ENCODE data around the gene SFMBT1.

SFMBT1 gene

DNA sequence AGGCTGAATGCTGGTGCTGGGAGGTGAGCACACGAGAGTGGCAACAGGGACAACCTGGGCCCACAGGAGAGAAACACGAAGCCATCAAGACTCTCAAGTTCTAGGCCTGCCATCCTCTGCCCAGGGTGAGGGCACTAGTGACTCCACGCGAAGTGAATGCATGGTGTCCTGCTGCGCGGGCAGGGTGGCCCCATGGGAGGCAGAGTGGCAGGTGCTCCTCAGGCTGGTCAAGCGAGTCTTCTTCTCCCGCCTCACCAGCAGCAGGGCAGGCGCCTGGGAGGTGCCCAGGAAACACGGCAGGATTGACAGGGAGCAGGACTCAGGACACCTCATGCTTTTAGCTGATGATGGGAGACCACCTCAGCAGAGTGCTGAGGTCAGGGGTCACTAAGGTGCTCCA lies 175.4 kb downstream of the SFMBT1 start:
- TF ChIP-seq POLR2AphosphoS5 (IDR thresholded peaks at IDR 0.05; ENCODE audit: borderline replicate concordance, low read depth, low read length) (no peak), FOXP2 (optimal IDR thresholded peaks at IDR 0.05; ENCODE audit: control extremely low read depth, extremely low read length, insufficient read depth) (no peak), EZH2 (IDR thresholded peaks at IDR 0.05) (no peak)
- Histone ChIP-seq H3K27ac (no peak overlapping the region), H3K9me3 (ENCODE audit: low read depth, low read length) (no peaks in the 10 kb centered on the region), H3K4me3 (no peak overlapping the region), H3K9ac (ENCODE audit: insufficient read length) (no peak overlapping the region), H3K36me3 (ENCODE audit: insufficient read depth, low read length) (no peaks in the 10 kb centered on the region)
- DNase-seq (ENCODE audit: low read depth, low spot score), result no peak

DNA sequence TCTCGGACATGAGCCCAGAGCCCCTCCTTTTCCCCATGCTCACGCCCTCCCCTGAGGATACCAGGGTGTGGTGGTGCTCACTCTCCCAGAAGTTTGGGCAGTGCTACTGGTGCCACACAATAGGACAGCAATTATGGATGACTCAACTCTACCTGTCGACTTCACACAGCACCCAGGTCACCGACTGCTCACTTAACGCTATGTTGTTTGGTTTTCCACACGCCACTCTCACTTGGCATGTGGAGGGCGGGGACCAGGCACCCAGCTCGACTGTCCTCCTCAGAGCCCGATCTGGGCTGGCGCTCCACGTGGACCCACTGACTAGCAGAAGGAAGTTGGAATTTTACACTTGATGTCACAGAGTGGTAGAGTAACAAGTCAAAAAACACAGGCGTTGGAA lies 179.4 kb downstream of the SFMBT1 start:
- DNase-seq (ENCODE audit: low read depth, low spot score), result no peak
- Histone ChIP-seq H3K4me3 (no peak overlapping the region), H3K9ac (ENCODE audit: insufficient read length) (no peak overlapping the region), H3K27ac (no peak overlapping the region), H3K9me3 (ENCODE audit: low read depth, low read length) (no peaks in the 10 kb centered on the region), H3K36me3 (ENCODE audit: insufficient read depth, low read length) (no peaks in the 10 kb centered on the region)
- TF ChIP-seq POLR2AphosphoS5 (IDR thresholded peaks at IDR 0.05; ENCODE audit: borderline replicate concordance, low read depth, low read length) (no peak), EZH2 (IDR thresholded peaks at IDR 0.05) (no peak), FOXP2 (optimal IDR thresholded peaks at IDR 0.05; ENCODE audit: control extremely low read depth, extremely low read length, insufficient read depth) (no peak)

DNA sequence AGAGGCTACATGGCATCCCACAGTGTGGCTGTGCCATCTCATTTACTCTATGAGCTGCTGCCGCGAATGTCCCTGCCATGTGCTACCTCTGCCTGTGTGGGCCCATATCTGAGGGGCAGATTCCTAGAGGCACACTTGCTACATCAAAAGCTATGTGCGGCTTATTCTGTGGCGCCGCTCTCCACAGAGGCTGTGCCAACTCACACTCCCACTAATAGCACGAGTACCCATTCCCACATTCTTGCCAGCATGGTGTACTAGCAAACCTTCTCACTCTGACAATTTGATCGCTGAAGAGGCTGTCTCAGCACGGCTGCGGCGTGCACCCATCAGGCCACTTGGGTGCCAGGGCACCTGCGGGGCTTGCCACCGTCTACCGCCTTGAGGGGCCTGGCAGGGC lies 179.9 kb downstream of the SFMBT1 start:
- no peak overlapping the region for H3K27ac ChIP-seq
- no peaks in the 10 kb centered on the region for H3K36me3 ChIP-seq (ENCODE audit: insufficient read depth, low read length)
- DNase-seq (ENCODE audit: low read depth, low spot score), result no peak
- no peak overlapping the region for H3K9ac ChIP-seq (ENCODE audit: insufficient read length)
- H3K9me3 ChIP-seq (ENCODE audit: low read depth, low read length), result no peaks in the 10 kb centered on the region
- H3K4me3 ChIP-seq, result no peak overlapping the region
- TF ChIP-seq POLR2AphosphoS5 (IDR thresholded peaks at IDR 0.05; ENCODE audit: borderline replicate concordance, low read depth, low read length) (no peak), FOXP2 (optimal IDR thresholded peaks at IDR 0.05; ENCODE audit: control extremely low read depth, extremely low read length, insufficient read depth) (no peak), EZH2 (IDR thresholded peaks at IDR 0.05) (no peak)

DNA sequence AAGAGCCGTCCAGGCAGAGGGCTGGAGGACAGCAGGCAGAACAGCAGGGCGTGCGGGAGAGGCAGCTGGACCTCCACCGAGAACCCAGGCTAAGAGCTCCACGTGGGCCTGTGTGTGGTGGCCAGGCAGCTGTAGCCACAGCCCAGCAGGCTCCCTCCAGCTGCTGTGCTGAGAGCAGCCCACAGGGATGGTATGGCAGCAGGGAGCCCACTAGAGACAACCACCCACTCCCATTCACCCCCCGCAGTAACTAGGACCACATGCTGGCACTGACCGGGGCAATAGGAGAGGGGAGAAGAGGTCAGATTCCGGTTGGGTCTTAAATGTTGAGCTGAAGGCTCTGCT lies 185.5 kb downstream of the SFMBT1 start:
- H3K9me3 ChIP-seq (ENCODE audit: low read depth, low read length), result no peaks in the 10 kb centered on the region
- TF ChIP-seq POLR2AphosphoS5 (IDR thresholded peaks at IDR 0.05; ENCODE audit: borderline replicate concordance, low read depth, low read length), result no peak
- no peak for TF ChIP-seq EZH2 (IDR thresholded peaks at IDR 0.05)
- no peak for TF ChIP-seq FOXP2 (optimal IDR thresholded peaks at IDR 0.05; ENCODE audit: control extremely low read depth, extremely low read length, insufficient read depth)
- H3K4me3 ChIP-seq, result no peak overlapping the region
- no peaks in the 10 kb centered on the region for H3K36me3 ChIP-seq (ENCODE audit: insufficient read depth, low read length)
- H3K9ac ChIP-seq (ENCODE audit: insufficient read length), result no peak overlapping the region
- H3K27ac ChIP-seq, result no peak overlapping the region
- no peak for DNase-seq (ENCODE audit: low read depth, low spot score)

DNA sequence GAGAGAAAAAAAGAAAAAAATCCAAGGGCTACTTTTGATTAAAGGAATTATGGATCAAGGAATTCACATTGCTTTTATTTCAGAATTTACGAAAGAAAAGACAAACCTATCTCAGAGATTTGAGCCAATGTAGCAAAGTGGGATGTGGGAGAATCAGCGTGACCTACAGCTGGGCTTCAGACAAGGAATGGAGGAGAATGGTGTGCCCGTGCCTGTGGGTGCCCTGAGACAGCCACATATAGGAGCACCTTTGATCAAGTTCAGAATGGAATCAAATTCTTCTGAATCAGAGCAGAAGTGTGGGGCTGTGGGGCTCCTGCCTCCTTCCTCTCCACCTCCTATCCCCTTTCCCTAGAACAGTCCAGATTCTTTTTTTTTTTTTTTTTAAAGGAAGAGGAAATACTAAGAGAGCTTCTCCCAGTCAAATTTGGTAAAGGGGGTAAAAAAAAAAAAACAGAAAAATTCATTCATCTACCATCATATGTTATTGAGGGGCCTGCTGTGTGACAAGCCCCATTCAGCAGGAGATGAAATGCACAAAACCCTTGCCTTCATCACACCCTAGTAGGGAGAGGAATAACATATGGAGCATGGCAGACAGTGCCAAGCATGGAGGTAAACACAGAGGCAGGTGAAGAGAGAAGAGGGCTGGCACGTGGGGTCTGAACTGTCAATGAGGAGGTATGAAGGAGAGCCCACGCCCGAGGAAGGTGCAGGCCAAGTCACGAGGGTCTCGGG lies 186.0 kb downstream of the SFMBT1 start:
- Histone ChIP-seq H3K36me3 (ENCODE audit: insufficient read depth, low read length) (no peaks in the 10 kb centered on the region), H3K27ac (no peak overlapping the region), H3K9ac (ENCODE audit: insufficient read length) (no peak overlapping the region), H3K4me3 (no peak overlapping the region), H3K9me3 (ENCODE audit: low read depth, low read length) (no peaks in the 10 kb centered on the region)
- no peak for DNase-seq (ENCODE audit: low read depth, low spot score)
- no peak for TF ChIP-seq FOXP2 (optimal IDR thresholded peaks at IDR 0.05; ENCODE audit: control extremely low read depth, extremely low read length, insufficient read depth)
- no peak for TF ChIP-seq POLR2AphosphoS5 (IDR thresholded peaks at IDR 0.05; ENCODE audit: borderline replicate concordance, low read depth, low read length)
- no peak for TF ChIP-seq EZH2 (IDR thresholded peaks at IDR 0.05)

DNA sequence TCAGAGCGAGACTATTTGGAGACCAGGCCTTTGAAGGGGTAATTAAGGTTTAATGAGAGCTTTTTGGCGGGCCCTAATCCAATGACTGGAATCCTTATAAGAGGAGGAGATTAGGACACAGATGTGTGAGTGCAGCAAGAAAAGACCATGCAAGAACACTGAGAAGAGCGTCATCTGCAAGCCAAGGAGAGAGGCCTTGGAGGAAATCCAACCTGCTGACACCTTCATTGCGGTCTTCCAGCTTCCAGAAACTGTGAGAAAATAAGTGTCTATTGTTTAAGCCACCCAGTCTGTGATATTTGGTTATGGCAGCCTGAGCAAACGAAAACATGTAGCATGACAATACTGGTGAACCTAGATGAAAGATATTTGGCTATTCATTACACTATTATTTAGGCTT lies 188.0 kb downstream of the SFMBT1 start:
- H3K9me3 ChIP-seq (ENCODE audit: low read depth, low read length), result no peaks in the 10 kb centered on the region
- no peaks in the 10 kb centered on the region for H3K36me3 ChIP-seq (ENCODE audit: insufficient read depth, low read length)
- H3K27ac ChIP-seq, result no peak overlapping the region
- no peak overlapping the region for H3K4me3 ChIP-seq
- no peak for DNase-seq (ENCODE audit: low read depth, low spot score)
- TF ChIP-seq FOXP2 (optimal IDR thresholded peaks at IDR 0.05; ENCODE audit: control extremely low read depth, extremely low read length, insufficient read depth), result no peak
- TF ChIP-seq EZH2 (IDR thresholded peaks at IDR 0.05), result no peak
- no peak for TF ChIP-seq POLR2AphosphoS5 (IDR thresholded peaks at IDR 0.05; ENCODE audit: borderline replicate concordance, low read depth, low read length)
- no peak overlapping the region for H3K9ac ChIP-seq (ENCODE audit: insufficient read length)

DNA sequence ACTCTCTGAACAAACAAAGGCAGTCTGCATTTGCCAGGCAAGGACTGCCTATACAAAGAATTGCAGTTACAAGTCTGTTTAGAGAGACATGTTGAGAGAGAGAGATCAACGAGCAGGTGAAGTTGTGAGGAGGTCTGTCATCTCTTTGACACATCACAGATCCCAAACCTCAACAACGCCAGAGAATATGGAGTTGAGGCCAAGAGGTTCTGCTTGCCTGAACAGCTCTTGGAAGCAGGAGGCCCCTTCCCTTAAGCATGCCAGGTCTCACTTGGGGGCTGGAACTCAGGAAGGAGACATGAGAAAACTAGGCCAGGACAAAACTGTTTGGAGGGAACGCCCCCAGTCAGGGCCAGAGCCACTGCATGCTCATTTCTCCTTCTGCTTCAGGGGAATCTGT lies 188.7 kb downstream of the SFMBT1 start:
- no peak for DNase-seq (ENCODE audit: low read depth, low spot score)
- Histone ChIP-seq H3K9me3 (ENCODE audit: low read depth, low read length) (no peaks in the 10 kb centered on the region), H3K4me3 (no peak overlapping the region), H3K9ac (ENCODE audit: insufficient read length) (no peak overlapping the region), H3K27ac (no peak overlapping the region), H3K36me3 (ENCODE audit: insufficient read depth, low read length) (no peaks in the 10 kb centered on the region)
- TF ChIP-seq EZH2 (IDR thresholded peaks at IDR 0.05) (no peak), FOXP2 (optimal IDR thresholded peaks at IDR 0.05; ENCODE audit: control extremely low read depth, extremely low read length, insufficient read depth) (no peak), POLR2AphosphoS5 (IDR thresholded peaks at IDR 0.05; ENCODE audit: borderline replicate concordance, low read depth, low read length) (no peak)

DNA sequence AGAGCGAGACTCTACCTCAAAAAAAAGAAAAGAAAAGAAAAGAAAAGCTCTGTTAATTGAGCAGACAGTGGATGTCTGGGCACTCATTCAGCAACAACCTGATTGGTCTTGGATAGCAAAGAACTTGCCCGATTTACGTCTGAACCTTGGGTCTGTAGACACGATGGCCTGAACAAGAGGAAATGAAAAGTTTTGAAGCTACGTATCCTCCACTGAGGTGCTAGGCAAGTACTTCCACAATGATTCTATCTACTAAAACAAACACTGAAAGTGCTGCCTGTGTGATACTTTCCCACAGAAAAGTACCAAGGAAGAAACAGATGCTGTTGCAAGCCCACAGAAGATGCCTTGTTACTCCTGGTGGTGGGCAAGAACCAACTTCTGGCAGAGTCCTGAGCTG lies 189.2 kb downstream of the SFMBT1 start:
- Histone ChIP-seq H3K36me3 (ENCODE audit: insufficient read depth, low read length) (no peaks in the 10 kb centered on the region), H3K4me3 (no peak overlapping the region), H3K9ac (ENCODE audit: insufficient read length) (no peak overlapping the region), H3K9me3 (ENCODE audit: low read depth, low read length) (no peaks in the 10 kb centered on the region), H3K27ac (no peak overlapping the region)
- no peak for DNase-seq (ENCODE audit: low read depth, low spot score)
- TF ChIP-seq EZH2 (IDR thresholded peaks at IDR 0.05) (no peak), FOXP2 (optimal IDR thresholded peaks at IDR 0.05; ENCODE audit: control extremely low read depth, extremely low read length, insufficient read depth) (no peak), POLR2AphosphoS5 (IDR thresholded peaks at IDR 0.05; ENCODE audit: borderline replicate concordance, low read depth, low read length) (no peak)

DNA sequence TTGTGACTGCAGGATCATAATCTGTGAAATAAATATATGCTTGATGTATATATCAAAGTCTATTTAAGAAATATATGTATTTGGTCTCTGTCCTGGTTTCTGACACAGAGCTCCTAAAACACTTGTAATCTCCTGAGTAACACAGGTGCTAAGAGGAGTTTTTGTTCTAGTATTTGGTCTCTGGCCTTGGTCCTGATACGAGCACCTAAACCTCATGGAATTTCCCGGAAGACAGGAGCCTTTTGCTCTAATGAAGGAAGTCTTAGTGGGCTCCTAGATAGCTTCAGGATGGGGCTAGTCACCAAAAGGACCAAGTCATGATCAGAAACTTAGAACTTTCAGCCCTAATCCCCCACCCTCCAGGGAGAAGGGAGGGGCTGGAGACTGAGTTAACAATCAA lies 191.9 kb downstream of the SFMBT1 start:
- TF ChIP-seq EZH2 (IDR thresholded peaks at IDR 0.05) (no peak), POLR2AphosphoS5 (IDR thresholded peaks at IDR 0.05; ENCODE audit: borderline replicate concordance, low read depth, low read length) (no peak), FOXP2 (optimal IDR thresholded peaks at IDR 0.05; ENCODE audit: control extremely low read depth, extremely low read length, insufficient read depth) (no peak)
- DNase-seq (ENCODE audit: low read depth, low spot score), result no peak
- no peaks in the 10 kb centered on the region for H3K9me3 ChIP-seq (ENCODE audit: low read depth, low read length)
- no peaks in the 10 kb centered on the region for H3K36me3 ChIP-seq (ENCODE audit: insufficient read depth, low read length)
- H3K9ac ChIP-seq (ENCODE audit: insufficient read length), result no peak overlapping the region
- H3K27ac ChIP-seq, result no peak overlapping the region
- H3K4me3 ChIP-seq, result no peak overlapping the region
